ENCODE results near the gene PRPH2. TPM values are rescaled to one million over a fixed set of nuclear protein-coding genes. Genes with fewer than 3 reads are reported as not detected.

The PRPH2 gene
- total RNA-seq, 1 donor from 2014 or later: not detected

DNA sequence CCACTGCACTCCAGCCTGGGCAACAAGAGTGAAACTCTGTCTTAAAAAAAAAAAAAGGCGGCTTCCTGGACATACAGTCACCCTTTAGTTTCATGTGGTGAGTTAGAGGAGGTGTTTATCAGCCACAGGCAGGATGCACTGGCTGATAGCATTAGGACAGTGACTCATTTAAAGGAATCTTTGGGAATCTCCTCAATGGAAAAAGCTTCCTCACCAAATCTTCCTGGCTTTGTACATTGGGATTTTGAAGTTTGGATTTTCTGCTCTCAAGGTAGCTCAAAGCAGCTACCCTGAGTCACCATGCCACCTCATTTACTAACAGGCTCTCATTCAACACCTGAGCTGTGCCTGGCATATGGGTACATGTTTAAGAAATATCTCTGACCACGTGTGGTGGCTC is 20.2 kb downstream of the PRPH2 start:
- intact Hi-C loops (cut with DNase I): no loop called here
- no peak overlapping the region for H3K27ac ChIP-seq
- no peak overlapping the region for H3K4me3 ChIP-seq
- TF ChIP-seq POLR2A (IDR thresholded peaks at IDR 0.05): no peak
- TF ChIP-seq POLR2AphosphoS5 (IDR thresholded peaks at IDR 0.05; ENCODE audit: insufficient read depth in 1 of 2, low read depth in 1 of 2): no peak
- DNase-seq (ENCODE audit: extremely low spot score in 2 of 2): no peak
- no peaks in the 10 kb centered on the region for H3K9me3 ChIP-seq
- H3K27me3 ChIP-seq: no peaks in the 10 kb centered on the region
- H3K36me3 ChIP-seq: no peaks in the 10 kb centered on the region
- H3K4me1 ChIP-seq: peaks cover 17% of the 10 kb centered on the region

GRCh38 chr6:42698217-42698616 is 24.2 kb downstream of the PRPH2 start:
- no peak overlapping the region for H3K4me3 ChIP-seq
- peaks cover 18% of the 10 kb centered on the region for H3K4me1 ChIP-seq
- H3K27ac ChIP-seq: no peak overlapping the region
- peaks cover 0 to 8% of the 10 kb centered on the region in 2 donors for H3K36me3 ChIP-seq
- H3K9me3 ChIP-seq: no peaks in the 10 kb centered on the region
- DNase-seq (ENCODE audit: extremely low spot score in 2 of 2): no peak
- TF ChIP-seq POLR2A (IDR thresholded peaks at IDR 0.05) (no peak), POLR2AphosphoS5 (IDR thresholded peaks at IDR 0.05; ENCODE audit: insufficient read depth in 1 of 2, low read depth in 1 of 2) (no peak)
- TF ChIP-seq, protein P1, sequence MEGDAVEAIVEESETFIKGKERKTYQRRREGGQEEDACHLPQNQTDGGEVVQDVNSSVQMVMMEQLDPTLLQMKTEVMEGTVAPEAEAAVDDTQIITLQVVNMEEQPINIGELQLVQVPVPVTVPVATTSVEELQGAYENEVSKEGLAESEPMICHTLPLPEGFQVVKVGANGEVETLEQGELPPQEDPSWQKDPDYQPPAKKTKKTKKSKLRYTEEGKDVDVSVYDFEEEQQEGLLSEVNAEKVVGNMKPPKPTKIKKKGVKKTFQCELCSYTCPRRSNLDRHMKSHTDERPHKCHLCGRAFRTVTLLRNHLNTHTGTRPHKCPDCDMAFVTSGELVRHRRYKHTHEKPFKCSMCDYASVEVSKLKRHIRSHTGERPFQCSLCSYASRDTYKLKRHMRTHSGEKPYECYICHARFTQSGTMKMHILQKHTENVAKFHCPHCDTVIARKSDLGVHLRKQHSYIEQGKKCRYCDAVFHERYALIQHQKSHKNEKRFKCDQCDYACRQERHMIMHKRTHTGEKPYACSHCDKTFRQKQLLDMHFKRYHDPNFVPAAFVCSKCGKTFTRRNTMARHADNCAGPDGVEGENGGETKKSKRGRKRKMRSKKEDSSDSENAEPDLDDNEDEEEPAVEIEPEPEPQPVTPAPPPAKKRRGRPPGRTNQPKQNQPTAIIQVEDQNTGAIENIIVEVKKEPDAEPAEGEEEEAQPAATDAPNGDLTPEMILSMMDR (IDR thresholded peaks at IDR 0.05): no peak
- H3K27me3 ChIP-seq: no peaks in the 10 kb centered on the region
- intact Hi-C loops (cut with DNase I): no loop called here

- H3K27me3 ChIP-seq: no peaks in the 10 kb centered on the region
- no peak for TF ChIP-seq POLR2A (IDR thresholded peaks at IDR 0.05)
- TF ChIP-seq POLR2AphosphoS5 (IDR thresholded peaks at IDR 0.05; ENCODE audit: insufficient read depth in 1 of 2, low read depth in 1 of 2): no peak
- TF ChIP-seq, protein P1 (IDR thresholded peaks at IDR 0.05): no peak
- no peak overlapping the region for H3K27ac ChIP-seq
- no peaks in the 10 kb centered on the region for H3K9me3 ChIP-seq
- peaks cover 0 to 8% of the 10 kb centered on the region in 2 donors for H3K36me3 ChIP-seq
- intact Hi-C loops (cut with DNase I): no loop called here
- no peak overlapping the region for H3K4me3 ChIP-seq
- DNase-seq (ENCODE audit: extremely low spot score in 2 of 2): no peak
- peaks cover 19% of the 10 kb centered on the region for H3K4me1 ChIP-seq
These were observed 25.1 kb downstream of the PRPH2 start for GRCh38 chr6:42697268-42697655.

DNA sequence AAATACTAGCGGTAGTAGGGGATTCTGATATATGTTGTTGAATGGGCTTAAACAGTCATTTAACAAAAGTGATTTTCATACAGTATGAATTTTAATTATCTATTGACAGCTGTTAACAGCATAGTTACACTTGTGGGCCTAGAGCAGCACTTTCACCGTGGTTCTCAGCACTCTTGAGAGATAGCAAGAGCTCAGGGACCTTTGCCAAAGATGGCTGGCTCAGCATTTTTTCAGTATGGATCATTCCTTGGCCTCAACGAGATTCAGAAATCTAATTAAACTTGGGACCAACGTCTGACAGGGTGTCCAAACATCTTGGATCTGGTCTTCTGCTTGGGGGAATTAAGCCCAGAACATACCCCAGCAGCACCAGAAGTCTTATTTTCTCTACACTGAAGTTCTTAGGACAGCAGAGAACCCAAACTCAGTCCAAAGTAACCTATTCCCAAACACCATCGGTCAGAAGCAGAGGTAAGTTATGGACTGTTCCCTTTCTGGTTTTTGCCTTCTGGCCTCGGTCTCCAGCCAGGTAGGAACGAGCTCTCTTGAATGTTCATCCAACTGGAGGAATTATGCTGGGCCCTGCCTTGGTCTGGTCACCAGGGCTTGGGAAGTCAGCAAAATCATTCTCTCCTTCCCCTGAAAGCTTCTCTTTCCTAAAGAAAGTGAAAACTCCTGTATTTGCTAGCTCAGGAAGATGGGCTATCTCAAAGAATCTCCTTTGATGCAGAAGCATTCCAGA is 25.7 kb downstream of the PRPH2 start:
- no peak overlapping the region for H3K27ac ChIP-seq
- no peaks in the 10 kb centered on the region for H3K9me3 ChIP-seq
- no peak for DNase-seq (ENCODE audit: extremely low spot score in 2 of 2)
- intact Hi-C loops (cut with DNase I): no loop called here
- no peaks in the 10 kb centered on the region for H3K27me3 ChIP-seq
- H3K4me1 ChIP-seq: peaks cover 19% of the 10 kb centered on the region
- H3K36me3 ChIP-seq: peaks cover 0 to 8% of the 10 kb centered on the region in 2 donors
- no peak for TF ChIP-seq POLR2AphosphoS5 (IDR thresholded peaks at IDR 0.05; ENCODE audit: insufficient read depth in 1 of 2, low read depth in 1 of 2)
- TF ChIP-seq, protein P1 (IDR thresholded peaks at IDR 0.05): no peak
- TF ChIP-seq POLR2A (IDR thresholded peaks at IDR 0.05): no peak
- no peak overlapping the region for H3K4me3 ChIP-seq

GRCh38 chr6:42694586-42694985 is 27.8 kb downstream of the PRPH2 start:
- no peak for DNase-seq (ENCODE audit: extremely low spot score in 2 of 2)
- Histone ChIP-seq H3K9me3 (no peaks in the 10 kb centered on the region), H3K4me1 (peaks cover 19% of the 10 kb centered on the region), H3K4me3 (no peak overlapping the region), H3K36me3 (peaks cover 0 to 28% of the 10 kb centered on the region in 2 donors), H3K27me3 (no peaks in the 10 kb centered on the region), H3K27ac (peak overlapping the region; percentile 36)
- intact Hi-C loops (cut with DNase I): no loop called here
- TF ChIP-seq POLR2A (IDR thresholded peaks at IDR 0.05): no peak
- TF ChIP-seq, protein P1 (IDR thresholded peaks at IDR 0.05): no peak
- no peak for TF ChIP-seq POLR2AphosphoS5 (IDR thresholded peaks at IDR 0.05; ENCODE audit: insufficient read depth in 1 of 2, low read depth in 1 of 2)
